Measurements from ENCODE around the gene CILP.
"Not testable (repeated sequence)": the region's sequence is repeated elsewhere in the genome, so short reads cannot be mapped to it uniquely, and the experiment has no call there.

The CILP gene, protein sequence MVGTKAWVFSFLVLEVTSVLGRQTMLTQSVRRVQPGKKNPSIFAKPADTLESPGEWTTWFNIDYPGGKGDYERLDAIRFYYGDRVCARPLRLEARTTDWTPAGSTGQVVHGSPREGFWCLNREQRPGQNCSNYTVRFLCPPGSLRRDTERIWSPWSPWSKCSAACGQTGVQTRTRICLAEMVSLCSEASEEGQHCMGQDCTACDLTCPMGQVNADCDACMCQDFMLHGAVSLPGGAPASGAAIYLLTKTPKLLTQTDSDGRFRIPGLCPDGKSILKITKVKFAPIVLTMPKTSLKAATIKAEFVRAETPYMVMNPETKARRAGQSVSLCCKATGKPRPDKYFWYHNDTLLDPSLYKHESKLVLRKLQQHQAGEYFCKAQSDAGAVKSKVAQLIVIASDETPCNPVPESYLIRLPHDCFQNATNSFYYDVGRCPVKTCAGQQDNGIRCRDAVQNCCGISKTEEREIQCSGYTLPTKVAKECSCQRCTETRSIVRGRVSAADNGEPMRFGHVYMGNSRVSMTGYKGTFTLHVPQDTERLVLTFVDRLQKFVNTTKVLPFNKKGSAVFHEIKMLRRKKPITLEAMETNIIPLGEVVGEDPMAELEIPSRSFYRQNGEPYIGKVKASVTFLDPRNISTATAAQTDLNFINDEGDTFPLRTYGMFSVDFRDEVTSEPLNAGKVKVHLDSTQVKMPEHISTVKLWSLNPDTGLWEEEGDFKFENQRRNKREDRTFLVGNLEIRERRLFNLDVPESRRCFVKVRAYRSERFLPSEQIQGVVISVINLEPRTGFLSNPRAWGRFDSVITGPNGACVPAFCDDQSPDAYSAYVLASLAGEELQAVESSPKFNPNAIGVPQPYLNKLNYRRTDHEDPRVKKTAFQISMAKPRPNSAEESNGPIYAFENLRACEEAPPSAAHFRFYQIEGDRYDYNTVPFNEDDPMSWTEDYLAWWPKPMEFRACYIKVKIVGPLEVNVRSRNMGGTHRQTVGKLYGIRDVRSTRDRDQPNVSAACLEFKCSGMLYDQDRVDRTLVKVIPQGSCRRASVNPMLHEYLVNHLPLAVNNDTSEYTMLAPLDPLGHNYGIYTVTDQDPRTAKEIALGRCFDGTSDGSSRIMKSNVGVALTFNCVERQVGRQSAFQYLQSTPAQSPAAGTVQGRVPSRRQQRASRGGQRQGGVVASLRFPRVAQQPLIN

DNA sequence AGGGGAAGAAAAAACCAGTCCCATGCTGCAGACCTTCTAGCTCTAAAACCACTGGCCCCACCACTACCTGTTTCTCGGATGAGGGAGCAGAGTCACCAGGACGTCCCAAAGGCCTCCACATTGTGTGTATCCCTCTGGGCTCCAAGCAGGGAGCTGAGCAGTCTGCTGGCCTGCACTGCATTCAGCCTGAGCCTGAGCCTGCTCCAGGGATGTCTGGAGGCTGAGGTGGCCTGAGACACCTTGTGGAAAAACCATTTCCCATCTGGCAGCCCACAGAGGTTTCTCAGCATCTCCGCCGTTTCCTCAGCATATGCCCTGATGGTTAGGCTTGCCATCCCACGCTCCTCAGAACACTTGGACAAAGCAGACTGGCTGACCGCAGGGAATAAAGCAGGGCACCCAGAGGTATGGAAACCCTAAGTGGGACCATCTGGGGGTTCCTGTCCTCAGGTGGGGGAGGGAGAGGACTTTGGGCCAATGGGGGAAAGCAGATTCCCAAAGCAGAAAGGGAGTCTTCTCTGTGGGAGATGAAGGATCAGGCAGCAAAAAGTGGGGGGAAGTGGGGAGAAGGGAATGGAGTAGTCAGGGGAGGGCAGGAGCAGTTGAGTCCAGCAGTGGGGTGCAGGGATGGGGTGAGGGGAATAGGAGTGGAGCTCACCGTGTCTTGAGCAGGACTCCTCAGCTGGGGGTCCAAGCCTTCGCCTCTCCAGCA lies at the start of gene CILP:
Gene CILP (minus strand): TSS at position 704 of the 712 bp plus-strand sequence. CDS start 1,718 bp downstream, outside the sequence.
- no peak for DNase-seq (ENCODE audit: low spot score)

DNA sequence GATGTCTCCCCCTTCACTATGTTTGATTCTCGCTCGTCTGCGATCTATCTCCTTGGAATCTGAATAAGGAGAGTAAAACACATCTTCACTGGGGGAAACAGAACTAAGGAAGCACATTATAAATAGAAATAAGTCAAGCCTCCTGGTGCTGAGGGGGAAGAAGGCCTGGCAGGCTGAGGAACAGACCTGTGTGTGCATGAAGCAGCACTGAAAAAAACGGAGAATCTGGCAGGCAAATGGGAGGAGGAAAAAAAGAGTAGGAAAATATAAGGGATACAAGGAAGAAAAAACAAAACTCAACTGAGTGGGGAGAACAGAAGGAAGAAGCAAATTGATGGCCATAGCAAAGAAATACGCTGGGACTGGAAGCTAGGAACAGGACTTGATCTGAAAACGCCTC lies 49.7 kb upstream of the CILP start:
- no peak for DNase-seq (ENCODE audit: low spot score)

DNA sequence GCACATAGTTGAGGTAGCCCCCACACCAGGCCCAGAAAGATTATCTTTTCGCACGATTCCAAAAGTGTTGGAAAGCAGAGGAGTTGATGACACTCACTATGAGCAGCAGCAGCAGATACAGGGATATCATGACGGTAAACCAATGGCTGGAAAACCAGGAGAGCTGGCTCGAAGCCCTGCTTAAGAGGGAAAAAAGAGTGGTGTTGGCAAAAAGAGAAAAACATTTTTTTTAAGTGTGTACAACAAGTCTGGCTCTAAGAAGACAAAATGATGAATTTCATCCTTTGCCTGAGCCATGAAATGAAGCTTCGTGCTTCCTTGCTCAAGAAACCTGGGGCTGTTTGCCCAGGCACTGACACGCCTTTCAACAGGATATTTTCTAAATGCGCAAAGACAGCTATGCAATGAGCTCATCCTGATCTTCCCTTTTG lies 48.1 kb upstream of the CILP start:
- no peak for DNase-seq (ENCODE audit: low spot score)

- no peak for DNase-seq (ENCODE audit: low spot score)
Observed at GRCh38 chr15:65258375-65259262, 47.3 kb upstream of the CILP start.

DNA sequence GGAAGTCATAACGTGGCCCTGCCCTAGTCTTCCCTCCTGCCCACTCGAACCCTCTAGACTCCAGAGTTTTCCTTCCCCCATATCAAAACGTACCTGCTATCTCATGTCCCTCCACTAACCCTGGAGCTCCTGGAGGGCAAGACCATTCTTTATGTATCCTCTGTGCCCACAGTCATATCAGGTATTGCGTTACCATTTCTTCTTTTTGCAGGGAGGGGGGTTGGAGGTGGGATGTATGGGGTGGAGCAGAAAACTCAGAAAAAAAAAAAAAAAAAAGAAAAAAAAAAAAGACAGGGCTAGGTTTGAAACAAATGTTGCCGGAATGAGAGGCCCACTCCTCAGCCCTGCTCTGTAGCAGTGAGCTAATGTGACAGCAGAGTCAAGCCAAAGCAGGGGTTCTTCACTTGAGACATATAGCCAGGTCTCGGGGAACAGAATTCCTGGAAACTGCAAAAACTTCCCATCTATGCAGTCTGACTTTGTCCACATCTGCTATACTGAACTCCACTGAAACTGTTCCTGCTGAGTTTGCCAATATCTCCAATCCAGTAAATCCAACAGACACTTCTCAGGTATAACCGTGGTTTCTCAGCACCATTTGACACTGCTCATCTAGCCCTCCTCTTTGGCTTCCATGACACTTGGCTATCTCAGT lies 44.3 kb upstream of the CILP start:
- no peak for DNase-seq (ENCODE audit: low spot score)

DNA sequence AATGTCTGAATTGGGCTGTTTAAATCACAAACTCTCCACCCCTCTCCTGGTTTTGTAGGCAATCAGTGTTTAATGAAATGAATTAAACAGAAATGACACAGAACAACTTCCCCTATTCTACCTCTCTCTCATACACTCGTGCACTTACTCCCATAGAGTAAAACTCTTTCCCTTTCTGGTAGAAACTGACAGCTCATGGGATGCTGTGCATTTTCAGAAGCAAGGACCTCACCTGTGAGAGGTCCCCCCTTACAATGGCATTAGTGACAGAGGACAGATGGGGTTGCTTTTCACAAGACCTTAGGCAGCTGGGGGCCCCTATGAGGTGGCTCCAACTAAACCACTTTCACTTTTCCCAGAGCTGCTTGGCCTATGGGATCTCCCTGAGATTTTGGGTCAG lies 43.5 kb upstream of the CILP start:
- no peak for DNase-seq (ENCODE audit: low spot score)

DNA sequence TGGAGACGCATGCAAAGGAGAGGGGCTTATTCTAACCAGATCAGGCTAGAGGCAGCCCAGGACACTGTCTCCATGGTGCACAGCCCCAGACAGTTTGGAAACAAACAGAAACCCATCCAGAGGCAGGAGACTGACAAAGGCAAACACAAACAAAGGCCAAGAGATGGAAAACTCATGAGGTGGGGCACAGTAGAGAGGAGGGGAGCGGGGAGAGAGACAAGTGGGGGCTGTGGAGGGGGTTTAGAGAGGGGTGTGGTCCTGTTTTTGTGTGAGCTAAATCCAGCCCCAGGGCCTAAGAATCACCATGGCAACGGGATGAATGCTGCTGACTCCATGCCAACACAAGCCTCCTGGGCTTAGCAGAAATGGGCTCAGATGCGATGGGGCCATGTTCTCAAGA lies 43.1 kb upstream of the CILP start:
- no peak for DNase-seq (ENCODE audit: low spot score)

- DNase-seq (ENCODE audit: low spot score): no peak
Observed at GRCh38 chr15:65249641-65250040, 38.4 kb upstream of the CILP start.

GRCh38 chr15:65248511-65249255 lies 37.4 kb upstream of the CILP start:
- DNase-seq (ENCODE audit: low spot score): no peak

- no peak for DNase-seq (ENCODE audit: low spot score)
Observed at GRCh38 chr15:65246939-65247338, 35.7 kb upstream of the CILP start.

DNA sequence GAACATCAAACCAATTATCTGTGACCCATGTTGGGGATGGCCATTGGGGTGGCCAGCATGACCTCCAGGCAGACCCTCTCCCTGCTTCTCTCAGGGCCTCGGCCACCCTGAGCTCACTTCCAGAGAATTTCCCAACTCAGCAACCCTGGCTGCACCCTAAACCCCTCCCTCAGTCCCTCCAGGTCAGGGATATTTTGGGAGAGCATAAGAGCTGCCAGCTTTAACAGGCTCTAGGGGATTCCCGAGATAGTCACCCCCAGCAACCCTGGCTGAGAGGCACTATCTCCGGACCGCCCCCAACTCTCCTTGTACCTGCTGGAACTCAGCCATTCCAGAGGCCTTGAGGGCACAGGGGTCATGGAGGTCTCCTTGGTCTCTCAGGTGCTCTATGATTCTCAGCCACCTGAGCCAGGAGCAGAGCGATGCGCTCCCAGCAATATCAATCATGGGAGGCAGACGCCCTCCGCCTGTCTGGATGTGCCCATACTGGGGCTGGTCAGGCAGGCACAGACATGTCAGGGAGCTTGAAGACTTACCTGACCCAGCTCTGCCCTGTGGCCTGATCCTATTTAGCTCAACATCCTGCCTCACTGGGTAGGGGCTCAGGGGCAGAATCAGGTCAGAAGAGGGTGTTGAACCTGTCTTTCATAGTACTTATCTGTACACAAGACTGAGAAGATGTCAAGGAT lies 34.9 kb upstream of the CILP start:
- no peak for DNase-seq (ENCODE audit: low spot score)

DNA sequence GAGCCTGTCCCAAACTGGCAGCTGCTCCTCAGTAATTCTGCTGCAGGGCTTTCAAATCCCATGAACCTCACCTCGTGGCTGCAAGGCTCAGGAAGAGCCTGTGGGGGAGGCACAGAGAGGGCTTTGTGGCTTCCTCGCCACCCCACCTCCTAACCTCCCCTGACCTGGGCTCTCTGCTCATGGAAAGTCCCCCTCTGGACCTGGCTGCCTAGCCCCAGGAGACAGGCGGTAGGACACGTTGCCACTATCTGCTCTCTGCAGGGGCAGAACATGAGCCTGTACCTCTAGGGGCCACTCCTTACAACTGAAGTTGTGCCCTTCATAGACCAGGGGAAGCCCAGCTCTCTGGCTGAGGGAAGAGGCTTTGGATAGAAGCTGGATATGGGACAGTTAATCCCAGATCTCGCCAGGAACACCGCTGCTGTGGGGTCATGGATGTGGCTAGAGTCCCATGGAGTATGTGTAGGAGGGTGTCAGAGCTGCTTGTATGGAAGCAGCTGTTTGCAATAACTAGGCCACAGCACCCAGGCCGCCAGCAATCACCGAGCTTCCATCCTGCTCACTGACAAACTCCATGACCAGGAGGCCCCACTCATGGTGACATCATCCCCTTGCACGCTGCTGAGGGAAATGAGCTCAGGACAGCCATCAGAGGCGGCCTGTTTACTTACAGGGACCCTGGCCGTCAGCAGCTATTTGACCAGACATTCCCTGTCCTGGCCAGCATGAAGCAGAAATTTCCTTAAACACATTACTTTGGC lies 34.0 kb upstream of the CILP start:
- DNase-seq (ENCODE audit: low spot score): no peak

- no peak for DNase-seq (ENCODE audit: low spot score)
Observed at GRCh38 chr15:65244638-65245037, 33.4 kb upstream of the CILP start.

DNA sequence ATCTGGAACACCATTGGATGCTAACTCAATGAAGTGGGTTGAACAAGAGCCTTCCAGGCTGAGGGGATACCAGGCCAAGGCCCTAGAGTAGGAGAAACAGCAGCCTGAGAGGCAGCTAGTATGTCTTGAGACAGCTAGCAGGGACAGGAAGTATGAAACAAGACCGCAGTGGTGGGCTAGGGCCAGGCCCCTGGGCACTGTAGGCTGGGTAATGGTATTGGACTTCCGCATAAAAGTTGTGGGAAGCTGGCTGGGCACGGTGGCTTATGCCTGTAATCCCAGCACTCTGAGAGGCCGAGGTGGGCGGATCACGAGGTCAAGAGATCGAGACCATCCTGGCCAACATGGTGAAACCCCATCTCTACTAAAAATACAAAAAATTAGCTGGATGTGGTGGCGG lies 25.2 kb upstream of the CILP start:
- DNase-seq (ENCODE audit: low spot score): not testable (repeated sequence)

DNA sequence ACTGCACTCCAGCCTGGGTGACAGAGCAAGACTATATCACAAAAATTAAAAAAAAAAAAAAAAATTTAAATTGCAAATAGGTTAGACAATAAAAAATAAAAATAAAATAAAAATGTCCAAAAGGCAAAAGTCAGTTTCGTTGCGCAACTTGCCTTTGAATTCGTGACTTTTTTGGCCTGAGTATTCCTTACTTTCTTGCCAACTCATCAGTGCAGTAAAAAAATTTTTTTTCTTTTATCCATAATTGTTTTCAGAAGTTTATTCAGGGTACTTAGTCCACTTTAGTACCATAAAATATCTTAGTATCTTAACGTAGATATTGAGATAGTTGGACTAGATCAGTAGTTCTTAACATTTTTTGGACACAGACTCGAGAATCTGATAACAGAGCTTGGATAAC lies 22.4 kb upstream of the CILP start:
- DNase-seq (ENCODE audit: low spot score): no peak

GRCh38 chr15:65232520-65232919 lies 21.2 kb upstream of the CILP start:
- DNase-seq (ENCODE audit: low spot score): no peak

DNA sequence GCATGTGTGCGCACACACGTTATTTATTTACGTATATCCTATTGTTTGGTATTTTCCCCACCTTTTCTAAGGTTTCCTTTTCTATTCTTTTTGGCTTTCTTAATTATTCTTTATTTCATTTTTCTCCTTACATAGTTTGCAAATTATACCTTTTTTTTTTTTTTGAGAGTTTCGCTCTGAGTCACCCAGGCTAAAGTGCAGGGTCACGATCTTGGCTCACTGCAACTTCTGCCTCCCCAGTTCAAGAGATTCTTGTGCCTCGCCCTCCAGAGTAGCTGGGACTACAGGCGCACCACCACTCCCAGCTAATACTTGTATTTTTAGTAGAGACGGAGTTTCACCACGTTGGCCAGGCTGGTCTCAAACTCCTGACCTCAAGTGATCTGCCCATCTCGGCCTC lies 20.0 kb upstream of the CILP start:
- no peak for DNase-seq (ENCODE audit: low spot score)

- not testable (repeated sequence) for DNase-seq (ENCODE audit: low spot score)
Observed at GRCh38 chr15:65226901-65227300, 15.6 kb upstream of the CILP start.
